DLD1 (cell line): ENCODE results near the gene GJD4.

Experiments
- in situ Hi-C: cut with HindIII; loops from 2 replicates; pipeline ENCODE4 v1.10.0; 2017; ENCODE audit warnings: low sequenced_read_pairs

Gene GJD4

GRCh38 chr10:35613107-35613440 is 7.9 kb downstream of the GJD4 start:
- in situ Hi-C loops, result no loop called here

DNA sequence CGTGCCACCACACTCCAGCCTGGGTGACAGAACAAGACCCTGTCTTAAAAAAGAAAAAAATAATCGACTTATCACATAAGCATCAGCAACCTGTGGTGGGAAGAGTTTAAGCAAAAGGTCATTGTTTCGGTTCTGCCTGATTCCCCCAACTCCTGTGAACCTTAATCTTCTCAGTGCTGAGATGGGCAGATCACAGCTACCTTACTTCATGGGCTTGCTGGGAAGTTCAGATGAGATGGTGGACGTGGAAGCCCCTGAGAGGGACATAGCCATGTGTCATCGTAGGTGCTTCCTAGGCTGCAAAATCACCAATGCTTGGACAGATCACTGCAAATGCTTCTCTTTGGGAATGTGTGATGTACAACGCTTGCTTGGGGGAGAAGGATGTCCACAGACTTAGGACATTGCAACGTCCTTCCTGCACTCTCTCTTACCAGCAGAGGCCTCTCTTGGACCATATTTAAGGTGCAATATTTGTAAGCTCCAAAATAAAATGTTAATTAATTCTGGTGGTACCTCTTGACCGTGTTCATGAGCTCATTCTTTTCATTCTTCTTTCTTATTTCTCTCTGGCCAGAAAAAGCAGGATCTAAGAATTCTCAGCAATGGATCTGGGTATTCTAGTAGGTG is 8.6 kb downstream of the GJD4 start:
- in situ Hi-C loops, result no loop called here

DNA sequence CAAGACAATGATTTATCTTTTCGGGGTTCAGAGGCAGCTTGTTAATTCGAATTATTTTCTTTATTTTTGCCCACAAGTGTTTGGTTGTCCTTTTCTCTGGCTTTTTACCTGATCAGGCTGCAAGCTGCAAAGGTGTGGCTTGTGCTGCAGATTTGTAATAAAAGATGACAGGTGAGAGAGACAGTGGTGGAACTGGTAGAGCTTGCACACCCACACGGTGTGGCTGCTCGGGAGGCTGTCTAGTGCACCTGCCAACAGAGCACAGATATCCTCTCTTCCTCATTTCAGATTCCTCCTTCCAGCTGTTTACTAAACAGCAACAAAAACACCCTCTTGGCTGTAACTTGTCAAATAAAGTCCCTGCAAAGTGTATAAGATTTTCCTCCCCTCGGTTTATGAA is 9.2 kb downstream of the GJD4 start:
- in situ Hi-C loops, result no loop called here

DNA sequence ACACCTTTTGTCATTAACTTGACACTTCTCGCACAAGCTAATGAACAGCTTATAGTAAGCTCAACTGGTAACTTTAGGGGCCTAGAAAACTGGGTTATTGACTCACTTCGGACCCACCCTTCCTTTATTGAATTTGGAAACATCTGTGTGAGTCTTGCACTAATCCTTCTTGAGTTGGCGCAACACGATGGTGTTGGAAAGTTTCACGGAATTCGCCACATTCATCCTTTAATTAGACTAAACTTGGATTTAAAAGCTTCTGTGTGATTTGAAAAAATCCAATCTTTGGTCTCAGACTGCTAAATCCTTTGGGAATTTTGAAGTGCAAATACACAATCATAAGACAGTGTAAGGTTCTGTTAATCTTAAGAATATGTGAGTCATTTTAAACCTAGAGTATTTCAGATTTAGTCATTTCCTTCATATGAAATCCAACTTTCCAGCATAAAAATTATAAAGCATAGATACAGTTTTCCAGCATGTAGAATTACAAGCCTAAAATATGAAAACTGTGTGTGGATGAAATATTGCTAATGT is 21.9 kb downstream of the GJD4 start:
- in situ Hi-C loops, result no loop called here

DNA sequence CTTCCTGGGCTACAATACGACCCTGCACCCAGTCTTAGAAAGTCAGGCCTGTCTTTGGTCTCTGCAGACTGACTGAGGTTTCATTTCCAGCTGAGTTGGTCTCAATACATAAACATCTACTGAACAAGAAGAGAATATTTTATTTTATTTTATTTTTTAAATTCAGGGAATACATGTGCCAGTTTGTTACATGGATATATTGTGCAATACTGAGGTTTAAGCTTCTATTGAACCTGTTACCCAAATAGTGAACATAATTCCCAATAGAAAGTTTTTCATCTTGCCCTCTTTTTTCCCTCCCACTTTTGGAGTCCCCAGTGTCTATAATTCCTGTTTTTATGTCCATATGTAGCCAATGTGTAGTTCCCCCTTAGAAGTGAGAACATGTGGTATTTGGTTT is 26.3 kb downstream of the GJD4 start:
- in situ Hi-C loops, result loop anchor here (10.0 kb wide), 1 partner anchor 753 kb away; no protein-coding TSS in a partner anchor

DNA sequence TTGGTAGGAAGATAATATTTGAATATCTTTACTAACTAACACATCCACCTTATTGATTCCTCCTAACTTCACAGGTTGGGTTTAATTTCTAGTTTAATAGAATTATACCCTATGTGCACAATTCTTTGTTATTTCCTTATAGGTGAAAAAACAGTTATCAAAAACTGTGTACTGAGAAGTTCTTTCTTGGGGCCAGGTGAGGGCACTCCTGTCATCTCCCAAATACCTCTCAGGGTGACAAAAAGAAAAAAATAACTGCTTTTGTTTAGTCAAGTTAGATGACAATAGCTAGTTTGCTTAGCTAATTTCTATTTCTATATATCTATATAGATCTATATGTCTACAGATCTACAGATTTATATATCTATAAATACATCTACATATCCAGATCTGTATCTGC is 26.9 kb downstream of the GJD4 start:
- in situ Hi-C loops, result loop anchor here (10.0 kb wide), 1 partner anchor 753 kb away; no protein-coding TSS in a partner anchor

DNA sequence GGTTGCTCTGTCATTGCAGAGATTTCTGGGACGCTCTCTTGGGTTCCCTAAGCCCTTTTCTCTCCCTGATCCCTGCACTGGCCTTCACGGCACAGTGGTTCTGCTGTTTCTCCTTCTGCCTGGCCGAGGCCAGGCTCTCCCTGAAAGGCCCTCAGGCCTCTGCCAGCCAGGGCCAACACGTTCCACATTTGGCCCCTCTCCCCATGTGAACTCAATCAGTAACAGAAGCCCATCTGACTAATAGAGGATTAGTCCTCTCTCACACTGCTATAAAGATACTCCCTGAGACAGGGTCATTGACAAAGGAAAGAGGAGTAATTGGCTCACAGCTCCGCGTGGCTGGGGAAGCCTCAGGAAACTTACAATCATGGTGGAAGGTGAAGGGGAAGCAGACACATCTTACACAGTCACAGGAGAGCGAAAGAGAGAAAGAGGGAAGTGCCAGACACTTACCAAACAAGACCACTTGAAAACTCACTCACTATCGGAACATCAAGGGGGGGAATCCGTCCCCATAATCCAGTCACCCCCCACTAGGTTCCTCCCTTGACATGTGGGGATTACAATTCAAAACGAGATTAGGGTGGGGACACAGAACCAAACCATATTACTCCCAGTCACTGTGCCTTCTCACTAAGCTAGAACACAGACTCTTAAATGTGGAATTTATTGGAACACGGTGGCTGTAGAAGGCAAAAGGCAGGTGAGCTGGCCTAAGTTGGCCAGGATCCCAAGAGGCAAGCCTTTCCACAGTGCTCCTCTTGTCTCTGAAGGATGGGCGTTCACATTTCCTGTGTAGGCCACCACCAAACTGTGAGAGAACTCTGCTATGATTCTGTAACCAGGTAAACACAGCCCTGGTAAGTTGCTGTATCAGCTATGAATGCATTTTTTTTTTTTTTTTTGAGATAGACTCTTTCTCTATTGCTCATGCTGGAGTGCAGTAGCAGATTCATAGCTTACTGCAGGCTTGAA is 28.2 kb downstream of the GJD4 start:
- in situ Hi-C loops, result loop anchor here (10.0 kb wide), 1 partner anchor 752 kb away; no protein-coding TSS in a partner anchor

GRCh38 chr10:35635576-35635975 is 30.4 kb downstream of the GJD4 start:
- in situ Hi-C loops, result loop anchor here (10.0 kb wide), 1 partner anchor 749 kb away; no protein-coding TSS in a partner anchor

GRCh38 chr10:35636956-35637355 is 31.8 kb downstream of the GJD4 start:
- in situ Hi-C loops, result loop anchor here (10.0 kb wide), 1 partner anchor 748 kb away; no protein-coding TSS in a partner anchor

GRCh38 chr10:35637462-35637861 is 32.3 kb downstream of the GJD4 start:
- in situ Hi-C loops, result loop anchor here (10.0 kb wide), 1 partner anchor 747 kb away; no protein-coding TSS in a partner anchor

DNA sequence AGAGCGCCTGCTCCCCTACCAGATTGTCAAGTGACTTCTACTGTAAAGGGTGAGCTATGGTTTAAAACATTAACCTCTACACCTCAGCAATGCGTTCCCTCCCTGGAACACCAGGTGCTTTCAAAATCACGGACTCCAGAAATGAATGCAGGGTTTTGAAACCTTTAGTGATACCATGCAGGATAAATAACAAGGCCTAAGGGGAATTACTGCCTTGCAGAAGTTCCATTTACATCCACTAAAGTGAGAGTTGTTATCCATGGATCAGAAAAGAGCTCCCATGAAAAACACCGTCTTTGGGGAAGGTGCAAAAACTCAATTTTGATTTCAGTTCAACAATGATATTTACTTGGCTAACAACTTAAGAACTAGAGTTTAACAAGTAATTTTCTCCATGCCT is 33.0 kb downstream of the GJD4 start:
- in situ Hi-C loops, result loop anchor here (10.0 kb wide), 1 partner anchor 747 kb away; no protein-coding TSS in a partner anchor

DNA sequence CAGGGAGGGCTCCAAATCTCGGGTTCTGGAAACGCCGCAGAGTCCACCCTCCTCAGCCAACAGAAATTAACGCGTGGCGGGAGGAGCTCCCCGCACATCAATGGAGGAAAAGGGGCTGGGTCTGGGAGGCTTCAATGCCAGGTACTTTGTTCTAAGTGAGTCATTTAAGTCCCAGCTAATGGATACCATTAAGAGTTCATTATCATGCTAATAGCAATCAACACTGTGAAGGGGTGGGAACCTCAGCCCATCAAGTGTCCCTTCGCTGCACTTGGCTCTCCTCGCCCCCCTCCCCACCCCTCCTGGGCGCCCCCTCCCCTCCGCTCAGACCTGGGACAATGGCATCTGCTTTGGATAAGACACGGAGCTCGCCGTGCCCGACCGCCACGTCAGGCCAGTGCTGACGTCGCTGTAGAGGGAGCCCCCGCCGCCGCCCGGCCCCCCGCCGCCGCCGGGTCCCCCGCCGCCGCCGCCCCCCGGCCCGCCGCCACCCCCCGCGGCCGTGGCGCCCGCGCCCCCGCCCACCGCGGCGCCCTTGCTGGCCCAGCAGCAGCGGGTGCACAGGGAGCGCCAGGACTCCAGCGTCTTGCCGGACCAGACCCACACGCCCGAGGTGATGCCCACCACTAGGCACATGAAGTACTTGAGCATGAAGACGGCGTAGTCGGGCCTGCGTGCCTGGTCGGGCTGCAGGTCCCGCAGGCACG is 34.0 kb downstream of the GJD4 start:
- in situ Hi-C loops, result loop anchor here (10.0 kb wide), 1 partner anchor 746 kb away; no protein-coding TSS in a partner anchor

GRCh38 chr10:35639728-35640401 is 34.7 kb downstream of the GJD4 start:
- in situ Hi-C loops, result loop anchor here (10.0 kb wide), 1 partner anchor 745 kb away; no protein-coding TSS in a partner anchor

GRCh38 chr10:35640474-35640873 is 35.3 kb downstream of the GJD4 start:
- in situ Hi-C loops, result no loop called here

- in situ Hi-C loops, result no loop called here
Observed at GRCh38 chr10:35640951-35641675, 36.0 kb downstream of the GJD4 start.

- in situ Hi-C loops, result no loop called here
Observed at GRCh38 chr10:35641676-35642034, 36.5 kb downstream of the GJD4 start.

DNA sequence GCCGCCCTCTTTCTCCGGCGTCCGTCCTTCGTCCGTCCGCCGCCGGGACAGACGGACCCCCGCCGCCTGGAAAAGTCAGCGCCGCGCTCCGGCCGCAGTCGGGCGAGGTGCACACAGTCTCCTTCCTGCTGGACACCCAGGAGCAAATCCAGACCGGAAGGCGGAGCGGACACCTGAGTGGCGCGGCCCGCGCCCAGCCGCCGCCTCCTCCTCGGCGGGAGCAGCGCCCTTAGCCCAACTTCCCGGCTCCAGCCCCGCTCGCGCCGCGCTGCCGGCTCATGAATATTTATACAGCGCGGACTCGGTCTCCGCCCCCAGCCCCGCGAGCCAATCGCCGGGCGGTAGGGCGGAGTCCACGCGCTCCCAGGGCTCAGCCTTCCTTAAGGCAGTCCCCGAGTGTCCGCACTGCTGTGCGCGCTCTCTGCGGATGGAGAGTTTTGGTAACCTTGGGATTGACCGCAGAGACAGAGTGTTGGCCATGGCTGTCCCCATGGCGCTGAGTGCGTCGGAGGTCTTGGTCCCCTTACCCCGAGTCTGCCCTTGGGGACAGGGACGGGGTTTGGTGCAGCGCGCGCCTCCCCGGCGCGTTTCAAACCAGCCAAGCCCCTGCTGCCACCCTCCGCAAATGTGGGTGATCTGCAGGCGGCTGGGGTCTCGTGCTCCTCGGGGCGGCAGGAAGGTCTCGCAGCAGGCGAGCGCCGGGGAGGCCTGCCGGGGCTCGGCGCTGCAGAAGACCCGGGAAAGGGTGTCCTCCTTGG is 37.1 kb downstream of the GJD4 start, which contains the start of gene FZD8:
TSS of gene FZD8 (minus strand) at position 262 of the 758 bp plus-strand sequence. CDS start 867 bp downstream, outside the sequence.
- in situ Hi-C loops, result no loop called here

DNA sequence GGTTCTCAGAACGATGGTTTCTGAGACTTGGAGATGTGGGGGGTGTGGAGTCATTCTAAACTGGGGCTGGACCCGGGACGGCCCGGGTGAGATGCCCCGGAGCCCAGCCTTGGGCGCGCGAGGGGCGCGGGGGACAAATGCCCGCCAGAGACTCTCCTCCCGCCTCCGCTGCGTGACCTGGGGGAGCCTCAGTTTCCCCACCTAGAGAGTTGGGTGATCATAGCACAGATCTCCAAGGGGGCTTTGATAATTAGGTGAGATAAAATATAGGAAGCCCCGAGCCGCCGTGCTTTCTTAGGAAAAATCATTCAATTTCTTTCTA is 37.6 kb downstream of the GJD4 start:
- in situ Hi-C loops, result no loop called here
